ENCODE measurements around the gene RAP1A.

RAP1A gene

GRCh38 chr1:111736548-111737215 is 117.1 kb downstream of the RAP1A start:
- no peak overlapping the region for H3K27ac ChIP-seq (ENCODE audit: low read depth, low read length, poor library complexity, severe bottlenecking)
- H3K4me1 ChIP-seq (ENCODE audit: insufficient read depth, low read length, severe bottlenecking): peaks cover 29% of the 10 kb centered on the region
- H3K79me2 ChIP-seq (ENCODE audit: insufficient read depth, low read length): no peaks in the 10 kb centered on the region
- no peak overlapping the region for H3K4me3 ChIP-seq (ENCODE audit: low read depth, low read length, poor library complexity, severe bottlenecking)
- no peaks in the 10 kb centered on the region for H3K27me3 ChIP-seq (ENCODE audit: insufficient read depth, low read length)
- no peaks in the 10 kb centered on the region for H3K36me3 ChIP-seq (ENCODE audit: insufficient read depth, low read length)
- H2AFZ ChIP-seq (ENCODE audit: low read length): no peak overlapping the region
- no peaks in the 10 kb centered on the region for H3K9me3 ChIP-seq (ENCODE audit: low read length)
- H4K20me1 ChIP-seq (ENCODE audit: insufficient read depth, low read length): no peaks in the 10 kb centered on the region
- H3K4me2 ChIP-seq (ENCODE audit: low read length): no peak overlapping the region
- H3K9ac ChIP-seq (ENCODE audit: low read length): no peak overlapping the region
- TF ChIP-seq EZH2 (IDR thresholded peaks at IDR 0.05; ENCODE audit: borderline replicate concordance, low read length) (no peak), CTCF (IDR thresholded peaks at IDR 0.05; ENCODE audit: low read length) (no peak)
- no peaks in the 10 kb centered on the region for H3K9me2 ChIP-seq (ENCODE audit: low read depth, low read length)
- no peaks in the 10 kb centered on the region for H3F3A ChIP-seq (ENCODE audit: insufficient read depth, low read length)

DNA sequence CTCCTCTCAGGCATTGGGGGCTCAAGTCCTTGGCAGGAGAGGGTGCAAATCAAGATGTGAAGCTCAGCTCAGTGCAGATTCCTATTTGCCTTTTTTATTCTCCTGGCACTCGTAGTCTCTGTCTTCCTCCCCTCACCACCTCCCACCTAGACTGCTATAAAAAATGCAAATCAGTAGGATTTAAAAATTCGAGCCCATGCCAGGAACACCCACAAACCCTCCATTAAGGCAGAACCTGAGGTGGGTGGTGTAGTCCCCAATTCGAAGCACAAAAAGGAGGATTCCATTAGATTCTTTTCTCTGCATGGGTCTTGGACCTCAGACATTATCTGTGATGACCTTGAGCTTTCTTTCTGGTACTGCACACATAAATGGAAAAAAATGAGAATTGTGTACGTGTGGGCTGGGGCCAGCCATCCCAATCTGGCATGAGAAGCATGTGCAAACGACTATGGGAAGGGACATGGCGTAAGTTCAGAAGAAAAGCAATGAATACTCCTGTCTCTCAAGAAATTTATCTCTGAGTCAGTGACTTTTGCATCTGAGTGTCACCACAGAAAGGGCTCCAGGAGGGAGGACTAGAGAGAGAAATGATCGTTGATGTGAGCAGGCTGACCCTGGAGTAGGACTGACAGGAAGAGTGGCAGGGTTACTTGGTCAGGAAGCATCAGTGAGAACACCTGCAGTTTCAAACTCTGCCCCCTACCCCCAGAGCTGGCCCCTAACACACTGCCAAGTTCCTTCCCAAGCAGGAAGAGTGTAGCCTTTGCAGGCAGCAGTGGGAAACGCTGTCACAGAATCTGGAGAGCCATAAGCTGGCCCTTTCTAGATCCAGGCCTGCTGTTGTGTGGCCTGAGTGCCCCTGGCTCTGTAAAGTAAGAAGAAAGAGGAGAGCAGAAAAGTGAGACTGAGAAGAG is 117.9 kb downstream of the RAP1A start:
- H3K9ac ChIP-seq (ENCODE audit: low read length): peak overlapping the region; percentile 54; the same call in 1 of the 2 replicates
- H3K9me3 ChIP-seq (ENCODE audit: low read length): no peaks in the 10 kb centered on the region
- peaks cover 29% of the 10 kb centered on the region for H3K4me1 ChIP-seq (ENCODE audit: insufficient read depth, low read length, severe bottlenecking)
- no peaks in the 10 kb centered on the region for H3K79me2 ChIP-seq (ENCODE audit: insufficient read depth, low read length)
- no peak overlapping the region for H3K27ac ChIP-seq (ENCODE audit: low read depth, low read length, poor library complexity, severe bottlenecking)
- H2AFZ ChIP-seq (ENCODE audit: low read length): no peak overlapping the region
- no peaks in the 10 kb centered on the region for H3K9me2 ChIP-seq (ENCODE audit: low read depth, low read length)
- H3K27me3 ChIP-seq (ENCODE audit: insufficient read depth, low read length): no peaks in the 10 kb centered on the region
- peak overlapping the region; percentile 65 for H3K4me3 ChIP-seq (ENCODE audit: low read depth, low read length, poor library complexity, severe bottlenecking)
- TF ChIP-seq EZH2 (IDR thresholded peaks at IDR 0.05; ENCODE audit: borderline replicate concordance, low read length): no peak
- TF ChIP-seq CTCF (IDR thresholded peaks at IDR 0.05; ENCODE audit: low read length): no peak
- H3K36me3 ChIP-seq (ENCODE audit: insufficient read depth, low read length): no peaks in the 10 kb centered on the region
- H4K20me1 ChIP-seq (ENCODE audit: insufficient read depth, low read length): no peaks in the 10 kb centered on the region
- peak overlapping the region; percentile 88 for H3K4me2 ChIP-seq (ENCODE audit: low read length)
- no peaks in the 10 kb centered on the region for H3F3A ChIP-seq (ENCODE audit: insufficient read depth, low read length)

DNA sequence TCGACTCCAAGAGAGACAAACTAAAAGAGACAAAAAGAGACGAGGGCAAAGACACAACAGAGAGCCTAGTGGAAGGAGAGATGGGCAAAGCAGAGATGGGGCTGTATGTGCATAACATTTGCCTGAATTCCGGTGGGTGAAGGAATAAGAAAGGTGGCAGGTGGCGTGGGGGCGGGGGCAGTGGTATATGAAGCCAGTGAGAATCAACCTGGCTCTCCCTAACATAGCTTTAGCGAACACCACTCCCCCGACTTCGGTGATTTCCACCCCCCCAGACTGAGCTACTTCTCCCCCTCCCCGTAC is 118.5 kb downstream of the RAP1A start:
- no peaks in the 10 kb centered on the region for H3F3A ChIP-seq (ENCODE audit: insufficient read depth, low read length)
- H3K9me3 ChIP-seq (ENCODE audit: low read length): no peaks in the 10 kb centered on the region
- H3K27ac ChIP-seq (ENCODE audit: low read depth, low read length, poor library complexity, severe bottlenecking): no peak overlapping the region
- peak overlapping the region; percentile 65 for H3K4me3 ChIP-seq (ENCODE audit: low read depth, low read length, poor library complexity, severe bottlenecking)
- H3K4me1 ChIP-seq (ENCODE audit: insufficient read depth, low read length, severe bottlenecking): peaks cover 29% of the 10 kb centered on the region
- H2AFZ ChIP-seq (ENCODE audit: low read length): no peak overlapping the region
- peak overlapping the region; percentile 54; the same call in 1 of the 2 replicates for H3K9ac ChIP-seq (ENCODE audit: low read length)
- H3K36me3 ChIP-seq (ENCODE audit: insufficient read depth, low read length): no peaks in the 10 kb centered on the region
- H3K4me2 ChIP-seq (ENCODE audit: low read length): peak overlapping the region; percentile 88
- no peaks in the 10 kb centered on the region for H3K9me2 ChIP-seq (ENCODE audit: low read depth, low read length)
- TF ChIP-seq CTCF (IDR thresholded peaks at IDR 0.05; ENCODE audit: low read length): no peak
- no peak for TF ChIP-seq EZH2 (IDR thresholded peaks at IDR 0.05; ENCODE audit: borderline replicate concordance, low read length)
- no peaks in the 10 kb centered on the region for H3K79me2 ChIP-seq (ENCODE audit: insufficient read depth, low read length)
- no peaks in the 10 kb centered on the region for H3K27me3 ChIP-seq (ENCODE audit: insufficient read depth, low read length)
- H4K20me1 ChIP-seq (ENCODE audit: insufficient read depth, low read length): no peaks in the 10 kb centered on the region

All from OCI-LY1 (cell line).